Inferior parietal cortex (tissue), 1 donor: ENCODE data around the gene ELL.

Experiments
- DNase-seq: peaks from one replicate; pipeline ENCODE4 v3.0.0-alpha.2; 2016; ENCODE audit errors: extremely low spot score

ELL gene

GRCh38 chr19:18446811-18447359 lies 75.0 kb downstream of the ELL start:
- no peak for DNase-seq

- no peak for DNase-seq
Measured at GRCh38 chr19:18446145-18446810, 75.6 kb downstream of the ELL start.

- no peak for DNase-seq
Measured at GRCh38 chr19:18445262-18445948, 76.5 kb downstream of the ELL start.

GRCh38 chr19:18444513-18444912 lies 77.4 kb downstream of the ELL start:
- DNase-seq: no peak

- DNase-seq: no peak
Measured at GRCh38 chr19:18443831-18444230, 78.0 kb downstream of the ELL start.

- DNase-seq: no peak
Measured at GRCh38 chr19:18443406-18443805, 78.5 kb downstream of the ELL start.

GRCh38 chr19:18442941-18443340 lies 78.9 kb downstream of the ELL start:
- no peak for DNase-seq

GRCh38 chr19:18441804-18442788 lies 79.8 kb downstream of the ELL start:
- DNase-seq: no peak

- DNase-seq: no peak
Measured at GRCh38 chr19:18440936-18441803, 80.7 kb downstream of the ELL start.

GRCh38 chr19:18440415-18440877 lies 81.4 kb downstream of the ELL start:
- DNase-seq: no peak

- DNase-seq: no peak
Measured at GRCh38 chr19:18439910-18440237, 82.0 kb downstream of the ELL start.

GRCh38 chr19:18439025-18439909 lies 82.6 kb downstream of the ELL start:
- no peak for DNase-seq

GRCh38 chr19:18438331-18439024 lies 83.4 kb downstream of the ELL start:
- DNase-seq: no peak

- DNase-seq: no peak
Measured at GRCh38 chr19:18437491-18438330, 84.2 kb downstream of the ELL start, which contains the start of gene ISYNA1. Gene ISYNA1, minus strand, starts transcription at chr19:18438133. Its CDS starts 154 bp downstream, at chr19:18437979.

GRCh38 chr19:18436671-18437490 lies 85.0 kb downstream of the ELL start:
- no peak for DNase-seq

- no peak for DNase-seq
Measured at GRCh38 chr19:18435842-18436670, 85.8 kb downstream of the ELL start.
